ENCODE results near the gene LIMS1.
"Not testable (repeated sequence)": the region's sequence is repeated elsewhere in the genome, so short reads cannot be mapped to it uniquely, and the experiment has no call there.

Gene LIMS1

GRCh38 chr2:108637304-108637669 is 103.0 kb downstream of the LIMS1 start:
- no peak for DNase-seq

GRCh38 chr2:108640731-108641130 is 106.5 kb downstream of the LIMS1 start:
- no peak for DNase-seq

GRCh38 chr2:108641756-108642155 is 107.5 kb downstream of the LIMS1 start:
- DNase-seq, result no peak

GRCh38 chr2:108643261-108643849 is 109.1 kb downstream of the LIMS1 start:
- DNase-seq, result no peak

- not testable (repeated sequence) for DNase-seq
Measured at GRCh38 chr2:108643862-108644261, 109.6 kb downstream of the LIMS1 start.

GRCh38 chr2:108644446-108644845 is 110.2 kb downstream of the LIMS1 start:
- not testable (repeated sequence) for DNase-seq

- DNase-seq, result not testable (repeated sequence)
Measured at GRCh38 chr2:108648796-108649195, 114.5 kb downstream of the LIMS1 start.

GRCh38 chr2:108650465-108650864 is 116.2 kb downstream of the LIMS1 start:
- DNase-seq, result not testable (repeated sequence)

- not testable (repeated sequence) for DNase-seq
Measured at GRCh38 chr2:108651468-108651867, 117.2 kb downstream of the LIMS1 start.

GRCh38 chr2:108652187-108652931 is 118.1 kb downstream of the LIMS1 start:
- DNase-seq, result not testable (repeated sequence)

GRCh38 chr2:108653425-108653824 is 119.2 kb downstream of the LIMS1 start:
- DNase-seq, result not testable (repeated sequence)

- DNase-seq, result not testable (repeated sequence)
Measured at GRCh38 chr2:108653849-108654248, 119.6 kb downstream of the LIMS1 start.

GRCh38 chr2:108654521-108655125 is 120.4 kb downstream of the LIMS1 start:
- DNase-seq, result not testable (repeated sequence)

GRCh38 chr2:108655270-108655669 is 121.0 kb downstream of the LIMS1 start:
- not testable (repeated sequence) for DNase-seq

GRCh38 chr2:108656282-108656681 is 122.0 kb downstream of the LIMS1 start:
- DNase-seq, result not testable (repeated sequence)

GRCh38 chr2:108657517-108657916 is 123.2 kb downstream of the LIMS1 start:
- DNase-seq, result not testable (repeated sequence)

- not testable (repeated sequence) for DNase-seq
Measured at GRCh38 chr2:108658553-108658952, 124.3 kb downstream of the LIMS1 start.

GRCh38 chr2:108661493-108661892 is 127.2 kb downstream of the LIMS1 start:
- DNase-seq, result not testable (repeated sequence)

GRCh38 chr2:108662207-108662612 is 127.9 kb downstream of the LIMS1 start:
- DNase-seq, result not testable (repeated sequence)

- DNase-seq, result not testable (repeated sequence)
Measured at GRCh38 chr2:108663346-108663745, 129.1 kb downstream of the LIMS1 start.

GRCh38 chr2:108664089-108664488 is 129.8 kb downstream of the LIMS1 start:
- DNase-seq, result not testable (repeated sequence)

- DNase-seq, result not testable (repeated sequence)
Measured at GRCh38 chr2:108664979-108665378, 130.7 kb downstream of the LIMS1 start.

- not testable (repeated sequence) for DNase-seq
Measured at GRCh38 chr2:108665975-108666374, 131.7 kb downstream of the LIMS1 start.

- DNase-seq, result not testable (repeated sequence)
Measured at GRCh38 chr2:108667140-108667539, 132.9 kb downstream of the LIMS1 start.

Measured in cerebellar nuclear complex (tissue), 1 donor.